ENCODE data around the gene MZT2B.
"Not testable (repeated sequence)": the region's sequence is repeated elsewhere in the genome, so short reads cannot be mapped to it uniquely, and the experiment has no call there.

MZT2B gene

GRCh38 chr2:130154423-130154770 is 27.7 kb upstream of the MZT2B start:
- not testable (repeated sequence) for H3K36me3 ChIP-seq (ENCODE audit: insufficient read depth, low read length); H3K79me2 ChIP-seq (ENCODE audit: control insufficient read depth, insufficient read depth, low read length, unreplicated experiment); H3K4me1 ChIP-seq (ENCODE audit: control insufficient read depth, insufficient read depth, low read length, unreplicated experiment); H3K4me3 ChIP-seq (ENCODE audit: low read depth, low read length); H2AFZ ChIP-seq (ENCODE audit: low read length, unreplicated experiment); H3K27ac ChIP-seq (ENCODE audit: low read depth, low read length); H3K27me3 ChIP-seq (ENCODE audit: insufficient read depth, low read length)

- H3K36me3 ChIP-seq (ENCODE audit: insufficient read depth, low read length): no peaks in the 10 kb centered on the region
- no peaks in the 10 kb centered on the region for H3K79me2 ChIP-seq (ENCODE audit: control insufficient read depth, insufficient read depth, low read length, unreplicated experiment)
- H3K27ac ChIP-seq (ENCODE audit: low read depth, low read length): no peak overlapping the region
- H3K4me3 ChIP-seq (ENCODE audit: low read depth, low read length): no peak overlapping the region
- H2AFZ ChIP-seq (ENCODE audit: low read length, unreplicated experiment): no peak overlapping the region
- no peaks in the 10 kb centered on the region for H3K27me3 ChIP-seq (ENCODE audit: insufficient read depth, low read length)
- H3K4me1 ChIP-seq (ENCODE audit: control insufficient read depth, insufficient read depth, low read length, unreplicated experiment): no peaks in the 10 kb centered on the region
Observed at GRCh38 chr2:130154773-130155765, 27.0 kb upstream of the MZT2B start.

GRCh38 chr2:130155956-130156623 is 26.0 kb upstream of the MZT2B start:
- not testable (repeated sequence) for H3K79me2 ChIP-seq (ENCODE audit: control insufficient read depth, insufficient read depth, low read length, unreplicated experiment); H3K27me3 ChIP-seq (ENCODE audit: insufficient read depth, low read length); H3K4me1 ChIP-seq (ENCODE audit: control insufficient read depth, insufficient read depth, low read length, unreplicated experiment); H3K27ac ChIP-seq (ENCODE audit: low read depth, low read length); H2AFZ ChIP-seq (ENCODE audit: low read length, unreplicated experiment); H3K4me3 ChIP-seq (ENCODE audit: low read depth, low read length); H3K36me3 ChIP-seq (ENCODE audit: insufficient read depth, low read length)

GRCh38 chr2:130156624-130157004 is 25.4 kb upstream of the MZT2B start:
- H3K27ac ChIP-seq (ENCODE audit: low read depth, low read length): no peak overlapping the region
- no peaks in the 10 kb centered on the region for H3K79me2 ChIP-seq (ENCODE audit: control insufficient read depth, insufficient read depth, low read length, unreplicated experiment)
- no peak overlapping the region for H2AFZ ChIP-seq (ENCODE audit: low read length, unreplicated experiment)
- H3K4me3 ChIP-seq (ENCODE audit: low read depth, low read length): no peak overlapping the region
- no peaks in the 10 kb centered on the region for H3K36me3 ChIP-seq (ENCODE audit: insufficient read depth, low read length)
- no peaks in the 10 kb centered on the region for H3K27me3 ChIP-seq (ENCODE audit: insufficient read depth, low read length)
- no peaks in the 10 kb centered on the region for H3K4me1 ChIP-seq (ENCODE audit: control insufficient read depth, insufficient read depth, low read length, unreplicated experiment)

GRCh38 chr2:130157354-130157753 is 24.7 kb upstream of the MZT2B start:
- H2AFZ ChIP-seq (ENCODE audit: low read length, unreplicated experiment); H3K27me3 ChIP-seq (ENCODE audit: insufficient read depth, low read length); H3K27ac ChIP-seq (ENCODE audit: low read depth, low read length); H3K36me3 ChIP-seq (ENCODE audit: insufficient read depth, low read length); H3K4me1 ChIP-seq (ENCODE audit: control insufficient read depth, insufficient read depth, low read length, unreplicated experiment); H3K79me2 ChIP-seq (ENCODE audit: control insufficient read depth, insufficient read depth, low read length, unreplicated experiment); H3K4me3 ChIP-seq (ENCODE audit: low read depth, low read length): not testable (repeated sequence)

GRCh38 chr2:130157825-130158514 is 24.1 kb upstream of the MZT2B start:
- not testable (repeated sequence) for H3K36me3 ChIP-seq (ENCODE audit: insufficient read depth, low read length); H3K79me2 ChIP-seq (ENCODE audit: control insufficient read depth, insufficient read depth, low read length, unreplicated experiment); H3K4me1 ChIP-seq (ENCODE audit: control insufficient read depth, insufficient read depth, low read length, unreplicated experiment); H3K4me3 ChIP-seq (ENCODE audit: low read depth, low read length); H3K27me3 ChIP-seq (ENCODE audit: insufficient read depth, low read length); H3K27ac ChIP-seq (ENCODE audit: low read depth, low read length); H2AFZ ChIP-seq (ENCODE audit: low read length, unreplicated experiment)

- H3K79me2 ChIP-seq (ENCODE audit: control insufficient read depth, insufficient read depth, low read length, unreplicated experiment): no peaks in the 10 kb centered on the region
- no peaks in the 10 kb centered on the region for H3K27me3 ChIP-seq (ENCODE audit: insufficient read depth, low read length)
- H3K4me1 ChIP-seq (ENCODE audit: control insufficient read depth, insufficient read depth, low read length, unreplicated experiment): no peaks in the 10 kb centered on the region
- H3K4me3 ChIP-seq (ENCODE audit: low read depth, low read length): no peak overlapping the region
- no peak overlapping the region for H3K27ac ChIP-seq (ENCODE audit: low read depth, low read length)
- no peak overlapping the region for H2AFZ ChIP-seq (ENCODE audit: low read length, unreplicated experiment)
- H3K36me3 ChIP-seq (ENCODE audit: insufficient read depth, low read length): no peaks in the 10 kb centered on the region
Observed at GRCh38 chr2:130158631-130159030, 23.4 kb upstream of the MZT2B start.

GRCh38 chr2:130159376-130159775 is 22.7 kb upstream of the MZT2B start:
- not testable (repeated sequence) for H3K27ac ChIP-seq (ENCODE audit: low read depth, low read length); H3K36me3 ChIP-seq (ENCODE audit: insufficient read depth, low read length); H3K4me1 ChIP-seq (ENCODE audit: control insufficient read depth, insufficient read depth, low read length, unreplicated experiment); H3K27me3 ChIP-seq (ENCODE audit: insufficient read depth, low read length); H3K79me2 ChIP-seq (ENCODE audit: control insufficient read depth, insufficient read depth, low read length, unreplicated experiment); H3K4me3 ChIP-seq (ENCODE audit: low read depth, low read length); H2AFZ ChIP-seq (ENCODE audit: low read length, unreplicated experiment)

GRCh38 chr2:130160131-130160530 is 21.9 kb upstream of the MZT2B start:
- no peaks in the 10 kb centered on the region for H3K36me3 ChIP-seq (ENCODE audit: insufficient read depth, low read length)
- no peak overlapping the region for H2AFZ ChIP-seq (ENCODE audit: low read length, unreplicated experiment)
- H3K79me2 ChIP-seq (ENCODE audit: control insufficient read depth, insufficient read depth, low read length, unreplicated experiment): no peaks in the 10 kb centered on the region
- H3K27me3 ChIP-seq (ENCODE audit: insufficient read depth, low read length): no peaks in the 10 kb centered on the region
- no peaks in the 10 kb centered on the region for H3K4me1 ChIP-seq (ENCODE audit: control insufficient read depth, insufficient read depth, low read length, unreplicated experiment)
- H3K27ac ChIP-seq (ENCODE audit: low read depth, low read length): no peak overlapping the region
- no peak overlapping the region for H3K4me3 ChIP-seq (ENCODE audit: low read depth, low read length)

- not testable (repeated sequence) for H3K79me2 ChIP-seq (ENCODE audit: control insufficient read depth, insufficient read depth, low read length, unreplicated experiment); H3K27me3 ChIP-seq (ENCODE audit: insufficient read depth, low read length); H3K4me3 ChIP-seq (ENCODE audit: low read depth, low read length); H3K36me3 ChIP-seq (ENCODE audit: insufficient read depth, low read length); H3K4me1 ChIP-seq (ENCODE audit: control insufficient read depth, insufficient read depth, low read length, unreplicated experiment); H3K27ac ChIP-seq (ENCODE audit: low read depth, low read length); H2AFZ ChIP-seq (ENCODE audit: low read length, unreplicated experiment)
Observed at GRCh38 chr2:130160838-130161705, 21.0 kb upstream of the MZT2B start.
